H9 (cell line): ENCODE data around the gene LMF2. TPM values are rescaled to one million over a fixed set of nuclear protein-coding genes. Genes with fewer than 3 reads are reported as not detected.

Experiments used
- DNase-seq: peaks from one replicate; pipeline ENCODE4 v3.0.0-alpha.2; 2017
- H2AFZ ChIP-seq: one replicate; pipeline ENCODE4 v1.6.1; 2013; ENCODE audit warnings: mild to moderate bottlenecking, low read length, control low read depth, moderate library complexity
- H2AK5ac ChIP-seq: 2 replicates; pipeline ENCODE4 v1.6.1; 2013; ENCODE audit warnings: low read length, control low read depth, mixed read lengths; ENCODE audit not compliant: insufficient read length
- H2BK120ac ChIP-seq: one replicate; pipeline ENCODE4 v1.6.1; 2013; ENCODE audit warnings: low read depth, mild to moderate bottlenecking, low read length, control low read depth, inconsistent platforms; ENCODE audit not compliant: poor library complexity, severe bottlenecking
- H2BK12ac ChIP-seq: 2 replicates; pipeline ENCODE4 v1.6.1; 2013; ENCODE audit warnings: low read length, control low read depth, mixed read lengths, low read depth; ENCODE audit not compliant: insufficient read length
- H2BK15ac ChIP-seq: 2 replicates; pipeline ENCODE4 v1.6.1; 2013; ENCODE audit warnings: low read depth, low read length, control low read depth
- H2BK20ac ChIP-seq: one replicate; pipeline ENCODE4 v1.6.1; 2013; ENCODE audit warnings: low read depth, mild to moderate bottlenecking, low read length, control low read depth, inconsistent platforms; ENCODE audit not compliant: poor library complexity, severe bottlenecking
- H2BK5ac ChIP-seq: 2 replicates; pipeline ENCODE4 v1.6.1; 2013; ENCODE audit warnings: low read length, control low read depth, mixed read lengths; ENCODE audit not compliant: insufficient read length
- H3K14ac ChIP-seq: 2 replicates; pipeline ENCODE4 v1.6.1; 2013; ENCODE audit warnings: low read length, control low read depth; ENCODE audit not compliant: insufficient read depth
- H3K18ac ChIP-seq: 2 replicates; pipeline ENCODE4 v1.6.1; 2013; ENCODE audit warnings: low read depth, mild to moderate bottlenecking, mixed read lengths, low read length, control low read depth; ENCODE audit not compliant: insufficient read length
- H3K23ac ChIP-seq: 2 replicates; pipeline ENCODE4 v1.6.1; 2013; ENCODE audit warnings: low read length, control low read depth, mixed read lengths, low read depth; ENCODE audit not compliant: insufficient read length
- H3K23me2 ChIP-seq: 2 replicates; pipeline ENCODE4 v1.6.1; 2013; ENCODE audit warnings: low read depth, mild to moderate bottlenecking, mixed read lengths, low read length, control low read depth; ENCODE audit not compliant: insufficient read length, poor library complexity, severe bottlenecking
- H3K27ac ChIP-seq: 2 replicates; pipeline ENCODE4 v1.5.1; 2013; ENCODE audit warnings: low read length, control low read depth, mixed read lengths, low read depth; ENCODE audit not compliant: insufficient read length
- H3K27me3 ChIP-seq: 2 replicates; pipeline ENCODE4 v1.6.1; 2013; ENCODE audit warnings: low read length, control low read depth, inconsistent platforms; ENCODE audit not compliant: insufficient read depth
- H3K4ac ChIP-seq: 2 replicates; pipeline ENCODE4 v1.6.1; 2013; ENCODE audit warnings: low read depth, mild to moderate bottlenecking, control low read depth, inconsistent platforms, low read length, moderate library complexity
- H3K4me1 ChIP-seq: 2 replicates; pipeline ENCODE4 v1.6.1; 2013; ENCODE audit warnings: low read length, control low read depth, inconsistent platforms; ENCODE audit not compliant: insufficient read depth
- H3K4me2 ChIP-seq: 2 replicates; pipeline ENCODE4 v1.6.1; 2013; ENCODE audit warnings: low read length, control low read depth, mixed read lengths; ENCODE audit not compliant: insufficient read length, insufficient read depth
- H3K56ac ChIP-seq: 2 replicates; pipeline ENCODE4 v1.6.1; 2013; ENCODE audit warnings: low read depth, mild to moderate bottlenecking, mixed read lengths, low read length, control low read depth; ENCODE audit not compliant: insufficient read length
- H3K79me1 ChIP-seq: 2 replicates; pipeline ENCODE4 v1.6.1; 2013; ENCODE audit warnings: low read depth, mild to moderate bottlenecking, moderate library complexity, low read length, control low read depth, inconsistent platforms; ENCODE audit not compliant: insufficient read depth, poor library complexity, severe bottlenecking
- H3K79me2 ChIP-seq: 2 replicates; pipeline ENCODE4 v1.6.1; 2013; ENCODE audit warnings: low read length, control low read depth, inconsistent platforms; ENCODE audit not compliant: insufficient read depth
- H3K9ac ChIP-seq: 2 replicates; pipeline ENCODE4 v1.6.1; 2013; ENCODE audit warnings: low read length, control low read depth, mixed read lengths; ENCODE audit not compliant: insufficient read length; ENCODE audit errors: extremely low read depth
- H3K9me3 ChIP-seq: one replicate; pipeline ENCODE4 v1.6.1; 2013; ENCODE audit warnings: low read depth, low read length, inconsistent platforms; ENCODE audit not compliant: control insufficient read depth
- H3T11ph ChIP-seq: one replicate; pipeline ENCODE4 v1.6.1; 2013; ENCODE audit warnings: mild to moderate bottlenecking, low read length, control low read depth, inconsistent platforms
- H4K20me1 ChIP-seq: one replicate; pipeline ENCODE4 v1.6.1; 2013; ENCODE audit not compliant: control insufficient read depth, insufficient read length, insufficient read depth
- H4K5ac ChIP-seq: 2 replicates; pipeline ENCODE4 v1.6.1; 2013; ENCODE audit warnings: low read depth, mild to moderate bottlenecking, mixed read lengths, low read length, control low read depth; ENCODE audit not compliant: insufficient read length
- H4K8ac ChIP-seq: replicated peaks from 2 replicates; pipeline ENCODE4 v1.6.1; 2013; ENCODE audit warnings: low read length, control low read depth, mixed read lengths, low read depth; ENCODE audit not compliant: insufficient read length
- H4K91ac ChIP-seq: 2 replicates; pipeline ENCODE4 v1.6.1; 2013; ENCODE audit warnings: low read depth, mild to moderate bottlenecking, moderate library complexity, mixed read lengths, low read length, control low read depth; ENCODE audit not compliant: insufficient read length
- H3K27ac Mint-ChIP-seq, 3 experiments: 2 replicates in 2 of 3; 3 replicates in 1 of 3; pipeline ENCODE4 v1.8.0; 2020 to 2021; ENCODE audit warnings: mixed read lengths in 3 of 3, mild to moderate bottlenecking in 1 of 3, moderate library complexity in 1 of 3
- H3K27me3 Mint-ChIP-seq: 2 replicates; pipeline ENCODE4 v1.8.0; 2021; ENCODE audit warnings: low read depth, mild to moderate bottlenecking, moderate library complexity, mixed read lengths
- H3K36me3 Mint-ChIP-seq, 3 experiments: 2 replicates in 2 of 3; 3 replicates in 1 of 3; pipeline ENCODE4 v1.8.0; 2020 to 2021; ENCODE audit warnings: low read depth in 3 of 3, mixed read lengths in 3 of 3; ENCODE audit not compliant: insufficient read depth in 1 of 3
- H3K4me1 Mint-ChIP-seq, 2 experiments: 2 replicates each; pipeline ENCODE4 v1.8.0; 2020; ENCODE audit warnings: mixed read lengths in 2 of 2
- H3K4me3 Mint-ChIP-seq, 2 experiments: 2 replicates in 1 of 2; 3 replicates in 1 of 2; pipeline ENCODE4 v1.8.0; 2020 to 2021; ENCODE audit warnings: mild to moderate bottlenecking in 2 of 2, mixed read lengths in 2 of 2, moderate library complexity in 1 of 2
- H3K9me3 Mint-ChIP-seq, 2 experiments: 2 replicates in 1 of 2; 3 replicates in 1 of 2; pipeline ENCODE4 v1.8.0; 2020; ENCODE audit warnings: mild to moderate bottlenecking in 2 of 2, mixed read lengths in 2 of 2, moderate library complexity in 1 of 2
- WGBS: extraction: QIAGEN DNeasy Blood & Tissue Kit; methylation state at CpG from one replicate; pipeline ENCODE4 v1.1.7; 2013; ENCODE audit warnings: missing lambda C conversion rate, low lambda C conversion rate, mixed read lengths; ENCODE audit not compliant: insufficient read length; ENCODE audit errors: extremely low coverage; 5-methylcytosine and 5-hydroxymethylcytosine counted together
- total RNA-seq: library from RNA; stranded (reverse); gene quantifications from 2 replicates; pipeline ENCODE4 v1.2.1, GENCODE V29; 2021
- TF ChIP-seq, protein P1 (sequence below): fragments of 200-600 bp; sonication (generic); conservative IDR thresholded peaks from 3 replicates; pipeline ENCODE4 v1.8.0; 2021; ENCODE audit warnings: antibody characterized with exemption, mild to moderate bottlenecking

Gene LMF2
- total RNA-seq, 1 experiment from 2014 or later, result 43.6 TPM

DNA sequence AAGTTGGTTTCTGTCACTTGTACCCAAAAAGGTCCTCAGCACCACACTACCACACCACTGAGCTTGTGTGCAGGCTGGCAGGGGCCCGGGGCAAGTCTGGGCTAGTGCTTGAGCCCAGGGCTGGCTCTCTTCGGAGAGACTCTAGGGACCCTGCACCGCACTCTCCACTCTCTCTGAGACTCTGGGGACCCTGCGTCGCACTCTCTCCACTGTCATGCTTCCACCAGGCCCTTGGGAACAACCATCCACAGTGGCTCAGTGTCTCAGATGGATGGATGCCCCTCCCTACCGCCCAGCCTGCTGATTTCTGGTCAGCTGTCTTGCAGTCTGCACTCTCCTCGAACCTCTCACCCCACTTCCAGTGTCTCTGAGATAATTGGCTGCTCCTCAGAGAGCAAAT, 30.6 kb downstream of the LMF2 start:
- Histone ChIP-seq H3T11ph (no peak overlapping the region), H3K79me1 (peaks cover 11% of the 10 kb centered on the region), H4K20me1 (peaks cover 4% of the 10 kb centered on the region), H3K9ac (no peak overlapping the region), H2AFZ (no peak overlapping the region), H3K79me2 (peaks cover 16% of the 10 kb centered on the region; the same call in 1 of the 2 replicates), H4K5ac (no peak overlapping the region), H2BK15ac (no peak overlapping the region), H3K14ac (no peak overlapping the region; the same call in 1 of the 2 replicates), H2BK5ac (no peak overlapping the region), H3K4me1 (no peaks in the 10 kb centered on the region; the same call in 1 of the 2 replicates), H2BK120ac (no peak overlapping the region), H3K27ac (no peak overlapping the region), H3K27me3 (peaks cover 9% of the 10 kb centered on the region; the same call in 1 of the 2 replicates), H3K56ac (no peak overlapping the region), H2BK12ac (peak overlapping the region; percentile 29), H3K23ac (no peak overlapping the region), H4K91ac (no peak overlapping the region), H3K23me2 (peaks cover 18% of the 10 kb centered on the region), H3K18ac (peak overlapping the region; percentile 23), H3K9me3 (no peaks in the 10 kb centered on the region), H3K4ac (no peak overlapping the region), H2AK5ac (no peak overlapping the region), H2BK20ac (no peak overlapping the region), H3K4me2 (no peak overlapping the region), H4K8ac (no peak overlapping the region)
- WGBS, result no CpG with 5 or more reads among the region's 7 CpGs
- H3K27me3 Mint-ChIP-seq, result peaks cover 36% of the 10 kb centered on the region
- peaks cover 26 to 30% of the 10 kb centered on the region in 2 experiments for H3K4me1 Mint-ChIP-seq
- TF ChIP-seq, protein P1, sequence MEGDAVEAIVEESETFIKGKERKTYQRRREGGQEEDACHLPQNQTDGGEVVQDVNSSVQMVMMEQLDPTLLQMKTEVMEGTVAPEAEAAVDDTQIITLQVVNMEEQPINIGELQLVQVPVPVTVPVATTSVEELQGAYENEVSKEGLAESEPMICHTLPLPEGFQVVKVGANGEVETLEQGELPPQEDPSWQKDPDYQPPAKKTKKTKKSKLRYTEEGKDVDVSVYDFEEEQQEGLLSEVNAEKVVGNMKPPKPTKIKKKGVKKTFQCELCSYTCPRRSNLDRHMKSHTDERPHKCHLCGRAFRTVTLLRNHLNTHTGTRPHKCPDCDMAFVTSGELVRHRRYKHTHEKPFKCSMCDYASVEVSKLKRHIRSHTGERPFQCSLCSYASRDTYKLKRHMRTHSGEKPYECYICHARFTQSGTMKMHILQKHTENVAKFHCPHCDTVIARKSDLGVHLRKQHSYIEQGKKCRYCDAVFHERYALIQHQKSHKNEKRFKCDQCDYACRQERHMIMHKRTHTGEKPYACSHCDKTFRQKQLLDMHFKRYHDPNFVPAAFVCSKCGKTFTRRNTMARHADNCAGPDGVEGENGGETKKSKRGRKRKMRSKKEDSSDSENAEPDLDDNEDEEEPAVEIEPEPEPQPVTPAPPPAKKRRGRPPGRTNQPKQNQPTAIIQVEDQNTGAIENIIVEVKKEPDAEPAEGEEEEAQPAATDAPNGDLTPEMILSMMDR, result no peak
- H3K36me3 Mint-ChIP-seq, result peaks cover 0 to 7% (median 0%) of the 10 kb centered on the region in 3 experiments; a peak in 4 of 7 replicates
- H3K27ac Mint-ChIP-seq, result peak overlapping the region in 2 of 3 experiments; percentile 15 to 53; a peak in 2 of 7 replicates
- no peak overlapping the region for H3K4me3 Mint-ChIP-seq
- DNase-seq, result no peak
- no peaks in the 10 kb centered on the region for H3K9me3 Mint-ChIP-seq
